NB4 (cell line): ENCODE results near the gene TMEM123.

Experiments
- POLR2A ChIP-seq: IDR thresholded peaks from 2 replicates; pipeline ENCODE4 v1.6.1; 2011; ENCODE audit warnings: mild to moderate bottlenecking; ENCODE audit not compliant: insufficient read length; ENCODE audit errors: extremely low read depth
- TF ChIP-seq, protein P1 (sequence below): IDR thresholded peaks from one replicate; pipeline ENCODE4 v1.5.1; 2012; ENCODE audit warnings: low read depth, low read length

- TF ChIP-seq, protein P1, sequence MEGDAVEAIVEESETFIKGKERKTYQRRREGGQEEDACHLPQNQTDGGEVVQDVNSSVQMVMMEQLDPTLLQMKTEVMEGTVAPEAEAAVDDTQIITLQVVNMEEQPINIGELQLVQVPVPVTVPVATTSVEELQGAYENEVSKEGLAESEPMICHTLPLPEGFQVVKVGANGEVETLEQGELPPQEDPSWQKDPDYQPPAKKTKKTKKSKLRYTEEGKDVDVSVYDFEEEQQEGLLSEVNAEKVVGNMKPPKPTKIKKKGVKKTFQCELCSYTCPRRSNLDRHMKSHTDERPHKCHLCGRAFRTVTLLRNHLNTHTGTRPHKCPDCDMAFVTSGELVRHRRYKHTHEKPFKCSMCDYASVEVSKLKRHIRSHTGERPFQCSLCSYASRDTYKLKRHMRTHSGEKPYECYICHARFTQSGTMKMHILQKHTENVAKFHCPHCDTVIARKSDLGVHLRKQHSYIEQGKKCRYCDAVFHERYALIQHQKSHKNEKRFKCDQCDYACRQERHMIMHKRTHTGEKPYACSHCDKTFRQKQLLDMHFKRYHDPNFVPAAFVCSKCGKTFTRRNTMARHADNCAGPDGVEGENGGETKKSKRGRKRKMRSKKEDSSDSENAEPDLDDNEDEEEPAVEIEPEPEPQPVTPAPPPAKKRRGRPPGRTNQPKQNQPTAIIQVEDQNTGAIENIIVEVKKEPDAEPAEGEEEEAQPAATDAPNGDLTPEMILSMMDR: no peak
- TF ChIP-seq POLR2A: no peak
These were observed 39.1 kb downstream of the TMEM123 start for GRCh38 chr11:102413497-102413896.
